OCI-LY3 (cell line): Measurements from ENCODE around the gene PLEKHH2.
"Not testable (repeated sequence)": the region's sequence is repeated elsewhere in the genome, so short reads cannot be mapped to it uniquely, and the experiment has no call there.

Experiments
- EZH2phosphoT487 ChIP-seq: fragments of 200-600 bp; shearing (Covaris generic); IDR thresholded peaks from 2 replicates; pipeline ENCODE4 v1.6.1; 2018; ENCODE audit warnings: antibody characterized with exemption, mixed run types, low read depth
- TF ChIP-seq, protein P1 (sequence below): fragments of 200-600, 300-600 bp; sonication (generic); IDR thresholded peaks from 2 replicates; pipeline ENCODE4 v1.5.1; 2014; ENCODE audit warnings: antibody characterized with exemption, low read length, low read depth

DNA sequence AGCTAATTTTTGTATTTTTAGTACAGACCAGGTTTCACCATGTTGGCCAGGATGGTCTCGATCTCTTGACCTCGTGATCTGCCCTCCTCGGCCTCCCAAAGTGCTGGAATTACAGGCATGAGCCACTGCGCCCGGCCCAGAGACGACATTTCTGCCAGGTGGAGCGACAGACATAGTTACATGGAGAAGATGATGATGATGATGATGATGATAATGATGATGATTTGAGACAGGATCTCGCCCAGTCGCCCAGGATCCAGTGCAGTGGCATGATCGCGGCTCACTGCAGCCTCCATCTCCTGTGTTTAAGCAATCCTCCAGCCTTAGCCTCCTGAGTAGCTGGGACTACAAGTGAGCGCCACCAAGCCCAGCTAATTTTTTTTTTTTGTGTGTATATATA, 907 bp upstream of the PLEKHH2 start:
- TF ChIP-seq, protein P1, sequence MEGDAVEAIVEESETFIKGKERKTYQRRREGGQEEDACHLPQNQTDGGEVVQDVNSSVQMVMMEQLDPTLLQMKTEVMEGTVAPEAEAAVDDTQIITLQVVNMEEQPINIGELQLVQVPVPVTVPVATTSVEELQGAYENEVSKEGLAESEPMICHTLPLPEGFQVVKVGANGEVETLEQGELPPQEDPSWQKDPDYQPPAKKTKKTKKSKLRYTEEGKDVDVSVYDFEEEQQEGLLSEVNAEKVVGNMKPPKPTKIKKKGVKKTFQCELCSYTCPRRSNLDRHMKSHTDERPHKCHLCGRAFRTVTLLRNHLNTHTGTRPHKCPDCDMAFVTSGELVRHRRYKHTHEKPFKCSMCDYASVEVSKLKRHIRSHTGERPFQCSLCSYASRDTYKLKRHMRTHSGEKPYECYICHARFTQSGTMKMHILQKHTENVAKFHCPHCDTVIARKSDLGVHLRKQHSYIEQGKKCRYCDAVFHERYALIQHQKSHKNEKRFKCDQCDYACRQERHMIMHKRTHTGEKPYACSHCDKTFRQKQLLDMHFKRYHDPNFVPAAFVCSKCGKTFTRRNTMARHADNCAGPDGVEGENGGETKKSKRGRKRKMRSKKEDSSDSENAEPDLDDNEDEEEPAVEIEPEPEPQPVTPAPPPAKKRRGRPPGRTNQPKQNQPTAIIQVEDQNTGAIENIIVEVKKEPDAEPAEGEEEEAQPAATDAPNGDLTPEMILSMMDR = not testable (repeated sequence)
- not testable (repeated sequence) for TF ChIP-seq EZH2phosphoT487
